SHP77 (cell line): ENCODE measurements around the gene RPL41.
"Not testable (repeated sequence)": the region's sequence is repeated elsewhere in the genome, so short reads cannot be mapped to it uniquely, and the experiment has no call there.

Experiments used
- DNase-seq, 2 experiments: peaks; one replicate each; lab custom pipeline; 2025; lab: John Stamatoyannopoulos, UW

RPL41 gene

DNA sequence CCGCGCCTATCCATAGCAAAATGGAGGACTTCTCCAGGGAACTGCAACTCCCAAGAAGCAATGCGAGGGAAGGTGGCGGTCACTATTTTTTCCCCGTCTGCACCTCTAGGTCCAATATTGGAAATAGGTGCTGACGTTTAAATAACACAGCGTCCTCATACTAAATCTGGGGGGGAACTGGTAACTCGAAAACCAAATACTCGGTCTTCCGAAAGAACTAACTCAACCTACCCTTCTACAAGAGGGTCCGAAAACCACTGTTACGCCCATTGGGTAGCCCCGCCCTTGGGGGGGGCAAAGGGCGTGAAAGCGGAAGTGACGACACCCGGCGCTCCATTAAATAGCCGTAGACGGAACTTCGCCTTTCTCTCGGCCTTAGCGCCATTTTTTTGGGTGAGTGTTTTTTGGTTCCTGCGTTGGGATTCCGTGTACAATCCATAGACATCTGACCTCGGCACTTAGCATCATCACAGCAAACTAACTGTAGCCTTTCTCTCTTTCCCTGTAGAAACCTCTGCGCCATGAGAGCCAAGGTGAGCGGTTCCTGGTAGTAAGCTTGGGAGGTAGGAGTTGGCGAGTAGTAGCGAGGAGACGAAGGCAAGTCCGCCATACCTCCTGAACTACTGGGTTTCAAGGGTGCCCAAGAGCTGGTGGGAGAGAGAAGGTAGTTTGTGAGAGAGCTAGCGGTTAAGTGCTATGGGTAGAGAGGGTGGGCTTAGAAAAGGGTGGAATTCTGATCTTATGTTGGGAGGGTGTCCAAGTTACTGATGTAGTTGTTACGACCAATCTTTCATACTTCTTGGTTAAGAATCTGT lies at the start of gene RPL41:
TSS of gene RPL41 (plus strand) at position 367 of the 815 bp plus-strand sequence.
- DNase-seq, result peak; percentile 83 to 89

- DNase-seq, result no peak
Measured at GRCh38 chr12:56071648-56072047, 44.8 kb upstream of the RPL41 start.

GRCh38 chr12:56074396-56074795 lies 42.0 kb upstream of the RPL41 start:
- no peak for DNase-seq

DNA sequence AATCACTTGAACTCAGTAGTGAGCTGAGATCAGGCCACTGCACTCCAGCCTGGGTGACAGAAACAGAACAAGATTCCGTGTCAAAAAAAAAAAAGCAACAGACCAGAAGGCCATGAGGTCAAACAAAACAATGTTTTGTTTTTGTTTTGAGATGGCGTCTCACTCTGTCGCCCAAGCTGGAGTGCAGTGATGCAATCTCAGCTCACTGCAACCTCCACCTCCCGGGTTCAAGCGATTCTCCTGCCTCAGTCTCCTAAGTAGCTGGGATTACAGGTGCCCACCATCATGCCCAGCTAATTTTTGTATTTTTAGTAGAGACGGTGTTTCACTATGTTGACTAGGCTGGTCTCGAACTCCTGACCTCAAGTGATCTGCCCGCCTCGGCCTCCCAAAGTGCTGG lies 38.5 kb upstream of the RPL41 start:
- DNase-seq, result not testable (repeated sequence)

DNA sequence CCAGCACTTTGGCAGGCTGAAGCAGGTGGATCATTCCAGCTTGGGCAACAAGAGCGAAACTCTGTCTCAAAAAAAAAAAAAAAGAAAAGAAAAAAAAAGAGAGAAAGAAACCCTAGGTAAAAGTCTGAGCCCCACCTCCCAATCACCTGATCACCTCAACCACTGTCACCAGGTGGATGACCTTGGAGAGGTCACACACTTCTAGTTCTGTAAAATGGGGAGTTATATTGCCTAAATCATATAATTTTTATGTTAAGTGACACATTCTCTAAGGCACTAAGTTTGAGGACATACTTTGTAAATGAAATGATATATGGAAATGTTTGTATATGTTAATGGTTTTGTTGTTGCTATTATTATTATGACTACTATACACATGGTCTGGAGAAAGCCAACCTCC lies 38.0 kb upstream of the RPL41 start:
- DNase-seq, result no peak

- peak; percentile 66 to 73 for DNase-seq
Measured at GRCh38 chr12:56078931-56079722, 37.3 kb upstream of the RPL41 start.

DNA sequence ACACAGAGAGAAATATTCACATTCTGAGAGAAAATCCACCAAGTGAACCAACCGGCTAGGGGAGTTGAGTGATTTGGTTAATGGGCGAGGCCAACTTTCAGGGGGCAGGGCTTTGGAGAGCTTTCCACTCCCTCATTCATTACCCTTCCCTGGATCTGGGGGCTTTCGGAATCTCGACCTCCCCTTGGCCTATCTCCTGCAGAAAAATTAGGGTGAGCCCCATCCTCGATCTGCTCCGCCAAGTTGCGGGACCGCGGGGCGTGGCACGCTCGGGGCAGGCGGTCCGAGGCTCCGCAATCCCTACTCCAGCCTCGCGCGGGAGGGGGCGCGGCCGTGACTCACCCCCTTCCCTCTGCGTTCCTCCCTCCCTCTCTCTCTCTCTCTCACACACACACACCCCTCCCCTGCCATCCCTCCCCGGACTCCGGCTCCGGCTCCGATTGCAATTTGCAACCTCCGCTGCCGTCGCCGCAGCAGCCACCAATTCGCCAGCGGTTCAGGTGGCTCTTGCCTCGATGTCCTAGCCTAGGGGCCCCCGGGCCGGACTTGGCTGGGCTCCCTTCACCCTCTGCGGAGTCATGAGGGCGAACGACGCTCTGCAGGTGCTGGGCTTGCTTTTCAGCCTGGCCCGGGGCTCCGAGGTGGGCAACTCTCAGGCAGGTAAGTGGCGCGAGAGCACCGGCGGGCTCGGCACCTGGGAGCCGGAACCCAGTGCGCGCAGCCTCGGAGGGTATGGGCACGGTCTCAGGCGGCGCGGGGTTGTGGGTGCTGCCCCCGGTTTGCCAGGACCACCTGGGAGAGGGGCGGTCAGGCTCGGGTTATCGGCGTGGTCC lies 36.5 kb upstream of the RPL41 start, which contains the start of gene ERBB3:
TSS of gene ERBB3 (plus strand) at position 443 of the 833 bp plus-strand sequence. CDS start at position 579, 136 bp downstream.
- peak; percentile 16 to 26 for DNase-seq

DNA sequence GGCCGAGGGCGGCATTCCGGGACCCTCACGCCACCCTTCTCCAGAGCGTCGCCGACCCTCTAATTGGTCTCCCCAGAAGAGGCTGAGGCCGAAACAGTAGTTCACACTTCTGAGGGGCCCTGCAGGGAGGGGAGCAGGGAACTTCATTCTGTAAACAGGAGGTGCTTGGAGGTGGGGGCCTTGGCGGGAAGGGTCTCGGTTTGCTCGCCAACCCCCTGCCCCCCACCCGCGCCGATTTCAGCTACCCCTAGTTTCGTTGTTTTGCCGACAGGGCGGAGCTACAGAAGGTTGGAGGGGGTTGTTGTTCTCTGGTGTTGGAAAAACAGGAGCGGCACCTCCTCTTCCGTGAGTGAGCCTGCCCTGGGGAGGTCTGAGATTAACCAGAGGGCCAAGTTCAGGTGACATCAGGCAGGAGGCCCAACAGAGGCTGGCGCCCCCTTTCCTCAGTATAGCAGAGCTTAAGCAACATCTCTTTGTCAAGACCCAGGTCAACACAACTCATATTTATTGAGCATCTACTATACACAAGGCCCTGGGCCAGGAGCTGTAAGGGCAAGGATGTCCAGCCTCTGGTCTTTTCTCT lies 35.8 kb upstream of the RPL41 start:
- no peak for DNase-seq

GRCh38 chr12:56081393-56082347 lies 34.8 kb upstream of the RPL41 start:
- no peak for DNase-seq

DNA sequence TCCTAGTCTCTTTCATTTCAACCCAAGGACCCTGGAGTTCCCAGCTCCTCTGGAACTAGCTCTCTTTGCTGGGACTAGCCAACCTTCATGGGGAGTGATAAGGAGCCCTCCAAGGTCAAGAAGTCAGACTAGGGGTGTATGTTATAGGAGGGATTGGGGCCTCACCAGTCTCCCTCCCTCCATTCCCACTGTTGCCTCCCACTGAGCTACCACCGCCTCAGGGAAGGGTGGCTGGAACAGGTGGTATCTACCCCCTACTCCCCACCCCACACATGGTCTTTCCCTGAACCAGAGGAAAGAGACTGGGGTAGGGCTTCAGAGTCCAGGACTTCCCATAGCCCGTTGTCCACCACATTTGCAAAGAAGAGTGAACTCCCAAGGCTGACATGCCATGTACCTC lies 34.1 kb upstream of the RPL41 start:
- DNase-seq, result no peak

DNA sequence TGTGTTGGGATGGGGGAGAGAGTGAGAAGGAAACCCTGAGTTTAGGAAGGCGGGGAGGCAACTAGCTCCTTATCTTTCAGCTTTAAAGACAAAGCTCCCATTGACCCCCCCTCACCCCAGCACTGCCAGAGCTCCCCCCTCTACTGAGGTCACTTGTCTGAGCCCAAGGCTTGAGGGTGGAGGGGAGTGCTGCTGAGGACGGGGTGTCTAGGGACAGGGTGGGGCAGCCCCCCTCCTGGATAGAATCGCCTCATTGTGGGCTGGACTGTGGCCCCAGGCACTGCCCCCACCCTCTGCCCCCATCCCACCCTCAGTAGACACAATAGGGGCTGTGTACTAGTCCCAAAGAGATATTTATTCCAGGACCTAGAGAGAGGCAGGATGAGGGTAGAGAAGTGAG lies 33.5 kb upstream of the RPL41 start:
- DNase-seq, result no peak

DNA sequence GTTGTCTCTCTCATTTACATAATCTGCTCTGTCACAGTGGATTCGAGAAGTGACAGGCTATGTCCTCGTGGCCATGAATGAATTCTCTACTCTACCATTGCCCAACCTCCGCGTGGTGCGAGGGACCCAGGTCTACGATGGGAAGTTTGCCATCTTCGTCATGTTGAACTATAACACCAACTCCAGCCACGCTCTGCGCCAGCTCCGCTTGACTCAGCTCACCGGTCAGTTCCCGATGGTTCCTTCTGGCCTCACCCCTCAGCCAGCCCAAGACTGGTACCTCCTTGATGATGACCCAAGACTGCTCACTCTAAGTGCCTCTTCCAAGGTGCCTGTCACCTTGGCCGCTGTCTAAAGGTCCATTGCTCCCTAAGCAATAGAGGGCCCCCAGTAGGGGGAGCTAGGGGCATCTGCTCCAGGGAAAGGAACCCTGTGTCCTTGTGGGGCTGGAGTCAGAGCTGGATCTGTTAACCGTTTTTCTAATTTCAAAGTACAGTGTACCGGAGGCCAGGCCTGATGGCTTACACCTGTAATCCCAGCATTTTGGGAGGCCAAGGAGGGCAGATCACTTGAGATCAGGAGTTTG lies 31.4 kb upstream of the RPL41 start:
- peak; percentile 5 to 15 for DNase-seq

- DNase-seq, result no peak
Measured at GRCh38 chr12:56086096-56086495, 30.3 kb upstream of the RPL41 start.

GRCh38 chr12:56086608-56087007 lies 29.8 kb upstream of the RPL41 start:
- DNase-seq, result no peak

- peak; percentile 7 to 24 for DNase-seq
Measured at GRCh38 chr12:56087220-56087619, 29.2 kb upstream of the RPL41 start.

DNA sequence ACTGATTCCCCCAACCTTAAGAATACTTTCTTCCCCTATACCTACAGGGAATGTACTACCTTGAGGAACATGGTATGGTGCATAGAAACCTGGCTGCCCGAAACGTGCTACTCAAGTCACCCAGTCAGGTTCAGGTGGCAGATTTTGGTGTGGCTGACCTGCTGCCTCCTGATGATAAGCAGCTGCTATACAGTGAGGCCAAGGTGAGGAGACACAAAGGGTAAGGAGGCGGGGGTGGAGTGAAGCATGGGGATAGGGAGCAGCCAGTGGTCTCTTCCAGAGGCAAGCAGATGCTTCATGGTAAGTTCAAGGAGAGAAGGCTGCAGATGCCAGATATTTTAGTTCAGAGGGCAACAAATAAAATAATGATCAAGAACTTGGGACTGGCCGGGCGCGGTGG lies 18.7 kb upstream of the RPL41 start:
- DNase-seq, result no peak

DNA sequence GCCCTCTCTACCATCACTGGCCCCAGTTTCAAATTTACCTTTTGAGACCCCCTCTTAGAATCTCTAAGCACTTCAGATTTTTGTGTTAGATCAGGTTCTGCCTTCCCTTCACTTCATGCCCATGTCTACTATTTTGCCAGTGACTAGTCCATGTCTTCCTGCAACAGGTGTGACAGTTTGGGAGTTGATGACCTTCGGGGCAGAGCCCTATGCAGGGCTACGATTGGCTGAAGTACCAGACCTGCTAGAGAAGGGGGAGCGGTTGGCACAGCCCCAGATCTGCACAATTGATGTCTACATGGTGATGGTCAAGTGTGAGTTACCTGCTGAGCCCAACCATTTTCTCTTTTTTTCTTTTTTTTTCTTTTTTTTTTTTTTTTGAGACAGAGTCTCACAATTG lies 17.8 kb upstream of the RPL41 start:
- no peak for DNase-seq

- DNase-seq, result no peak
Measured at GRCh38 chr12:56099787-56100186, 16.6 kb upstream of the RPL41 start.

- DNase-seq, result no peak
Measured at GRCh38 chr12:56101045-56101444, 15.4 kb upstream of the RPL41 start.

DNA sequence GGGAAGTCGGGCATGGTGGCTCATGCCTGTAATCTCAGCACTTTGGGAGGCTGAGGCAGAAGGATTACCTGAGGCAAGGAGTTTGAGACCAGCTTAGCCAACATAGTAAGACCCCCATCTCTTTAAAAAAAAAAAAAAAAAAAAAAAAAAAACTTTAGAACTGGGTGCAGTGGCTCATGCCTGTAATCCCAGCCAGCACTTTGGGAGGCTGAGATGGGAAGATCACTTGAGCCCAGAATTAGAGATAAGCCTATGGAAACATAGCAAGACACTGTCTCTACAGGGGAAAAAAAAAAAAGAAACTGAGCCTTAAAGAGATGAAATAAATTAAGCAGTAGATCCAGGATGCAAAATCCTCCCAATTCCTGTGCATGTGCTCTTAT lies 13.8 kb upstream of the RPL41 start:
- DNase-seq, result no peak
